GM12801 (cell line): ENCODE data around the gene DRAXIN.

Experiments
- CTCF ChIP-seq: IDR thresholded peaks from one replicate; pipeline ENCODE4 v1.5.1; 2011; ENCODE audit warnings: control low read depth; ENCODE audit not compliant: insufficient read length; ENCODE audit errors: extremely low read depth

The DRAXIN gene

GRCh38 chr1:11746092-11746491, 54.6 kb downstream of the DRAXIN start:
- no peak for TF ChIP-seq CTCF

- no peak for TF ChIP-seq CTCF
Observed at GRCh38 chr1:11746795-11747487, 55.4 kb downstream of the DRAXIN start.

- no peak for TF ChIP-seq CTCF
Observed at GRCh38 chr1:11748294-11749202, 57.0 kb downstream of the DRAXIN start.

- TF ChIP-seq CTCF: no peak
Observed at GRCh38 chr1:11749203-11749689, 57.7 kb downstream of the DRAXIN start.

- TF ChIP-seq CTCF: no peak
Observed at GRCh38 chr1:11749996-11750395, 58.5 kb downstream of the DRAXIN start.

GRCh38 chr1:11751087-11751486, 59.6 kb downstream of the DRAXIN start:
- TF ChIP-seq CTCF: no peak

GRCh38 chr1:11752359-11753088, 61.0 kb downstream of the DRAXIN start:
- no peak for TF ChIP-seq CTCF
